ENCODE data around the gene KRTAP20-2. TPM values are rescaled to one million over a fixed set of nuclear protein-coding genes. Genes with fewer than 3 reads are reported as not detected.

KRTAP20-2 gene
- total RNA-seq, 3 donors from 2014 or later: not detected

DNA sequence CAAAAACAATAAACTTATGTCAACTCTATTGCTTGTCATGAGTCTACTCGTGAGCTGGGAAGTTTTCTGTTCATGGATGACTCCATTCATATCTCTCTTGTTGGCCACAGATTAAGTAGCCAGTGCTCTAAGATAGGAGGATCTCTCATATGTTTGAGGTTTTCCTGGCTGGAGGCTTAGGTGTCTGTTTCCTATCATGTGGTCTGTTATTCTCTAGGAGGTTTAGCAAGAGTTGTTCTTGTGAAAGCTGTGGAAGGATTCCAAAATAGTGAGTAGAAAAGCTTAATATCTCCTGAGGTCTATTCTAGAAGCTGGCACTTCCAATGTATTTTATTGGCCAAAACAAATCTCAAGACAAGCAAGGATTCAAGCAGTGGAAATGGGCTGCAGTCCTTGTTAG is 5.8 kb upstream of the KRTAP20-2 start:
- DNase-seq (no peak), ATAC-seq (no peak)
- H3K4me1 Mint-ChIP-seq (ENCODE audit: low read depth): no peaks in the 10 kb centered on the region
- no peaks in the 10 kb centered on the region for H3K27me3 Mint-ChIP-seq (ENCODE audit: low read depth)
- no peaks in the 10 kb centered on the region for H3K36me3 Mint-ChIP-seq (ENCODE audit: insufficient read depth)
- no peak overlapping the region for H3K4me3 Mint-ChIP-seq
- H3K9me3 Mint-ChIP-seq: no peaks in the 10 kb centered on the region

- Mint-ChIP-seq H3K4me3 (no peak overlapping the region), H3K4me1 (ENCODE audit: low read depth) (no peaks in the 10 kb centered on the region), H3K36me3 (ENCODE audit: insufficient read depth) (no peaks in the 10 kb centered on the region), H3K9me3 (no peaks in the 10 kb centered on the region), H3K27me3 (ENCODE audit: low read depth) (no peaks in the 10 kb centered on the region)
- ATAC-seq (no peak), DNase-seq (no peak)
Observed at GRCh38 chr21:30638686-30639085, 3.7 kb downstream of the KRTAP20-2 start.

GRCh38 chr21:30642564-30642963 is 7.6 kb downstream of the KRTAP20-2 start, which contains the start of gene KRTAP20-3:
TSS of gene KRTAP20-3 (plus strand) at chr21:30642864.
- no peak for ATAC-seq
- no peak for DNase-seq
- H3K9me3 Mint-ChIP-seq: peaks cover 10% of the 10 kb centered on the region
- H3K36me3 Mint-ChIP-seq (ENCODE audit: insufficient read depth): no peaks in the 10 kb centered on the region
- H3K4me3 Mint-ChIP-seq: no peak within 1 kb of the TSS
- H3K4me1 Mint-ChIP-seq (ENCODE audit: low read depth): no peaks in the 10 kb centered on the region
- H3K27me3 Mint-ChIP-seq (ENCODE audit: low read depth): no peaks in the 10 kb centered on the region

DNA sequence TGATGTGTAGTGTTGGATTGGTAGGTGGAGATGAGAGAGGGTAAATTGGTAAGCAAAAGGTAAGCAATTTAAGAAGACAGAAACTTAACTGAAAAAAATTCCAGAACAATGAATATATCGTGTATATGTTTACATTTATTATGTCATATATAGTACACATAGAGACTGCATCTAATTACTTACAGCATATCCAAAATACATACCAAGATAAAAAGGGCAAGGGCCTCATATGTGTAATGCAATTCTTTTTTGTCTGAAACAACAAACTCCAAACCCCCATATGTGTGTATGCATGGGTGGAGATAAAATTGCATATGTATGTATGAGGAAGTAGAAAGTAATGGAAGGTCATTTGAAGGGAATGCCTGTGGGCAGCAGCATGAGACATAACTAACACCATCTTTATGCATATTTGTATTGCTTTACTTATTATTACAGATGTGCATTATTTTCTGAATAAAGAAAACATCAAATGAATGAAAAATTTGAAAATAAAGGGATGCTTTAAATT is 12.0 kb downstream of the KRTAP20-2 start:
- peaks cover 3% of the 10 kb centered on the region for H3K27me3 Mint-ChIP-seq (ENCODE audit: low read depth)
- H3K9me3 Mint-ChIP-seq: peaks cover 10% of the 10 kb centered on the region
- H3K4me1 Mint-ChIP-seq (ENCODE audit: low read depth): no peaks in the 10 kb centered on the region
- H3K36me3 Mint-ChIP-seq (ENCODE audit: insufficient read depth): no peaks in the 10 kb centered on the region
- DNase-seq: no peak
- no peak for ATAC-seq
- H3K4me3 Mint-ChIP-seq: no peak overlapping the region

GRCh38 chr21:30652891-30653290 is 17.9 kb downstream of the KRTAP20-2 start:
- H3K4me3 Mint-ChIP-seq: no peak overlapping the region
- no peak for DNase-seq
- H3K27me3 Mint-ChIP-seq (ENCODE audit: low read depth): peaks cover 3% of the 10 kb centered on the region
- no peaks in the 10 kb centered on the region for H3K4me1 Mint-ChIP-seq (ENCODE audit: low read depth)
- no peak for ATAC-seq
- H3K36me3 Mint-ChIP-seq (ENCODE audit: insufficient read depth): no peaks in the 10 kb centered on the region
- no peaks in the 10 kb centered on the region for H3K9me3 Mint-ChIP-seq

- Mint-ChIP-seq H3K9me3 (peaks cover 9% of the 10 kb centered on the region), H3K4me3 (no peak overlapping the region), H3K27me3 (ENCODE audit: low read depth) (no peaks in the 10 kb centered on the region), H3K36me3 (ENCODE audit: insufficient read depth) (no peaks in the 10 kb centered on the region), H3K4me1 (ENCODE audit: low read depth) (no peaks in the 10 kb centered on the region)
- ATAC-seq (no peak), DNase-seq (no peak)
Observed at GRCh38 chr21:30668776-30669175, 33.8 kb downstream of the KRTAP20-2 start.

DNA sequence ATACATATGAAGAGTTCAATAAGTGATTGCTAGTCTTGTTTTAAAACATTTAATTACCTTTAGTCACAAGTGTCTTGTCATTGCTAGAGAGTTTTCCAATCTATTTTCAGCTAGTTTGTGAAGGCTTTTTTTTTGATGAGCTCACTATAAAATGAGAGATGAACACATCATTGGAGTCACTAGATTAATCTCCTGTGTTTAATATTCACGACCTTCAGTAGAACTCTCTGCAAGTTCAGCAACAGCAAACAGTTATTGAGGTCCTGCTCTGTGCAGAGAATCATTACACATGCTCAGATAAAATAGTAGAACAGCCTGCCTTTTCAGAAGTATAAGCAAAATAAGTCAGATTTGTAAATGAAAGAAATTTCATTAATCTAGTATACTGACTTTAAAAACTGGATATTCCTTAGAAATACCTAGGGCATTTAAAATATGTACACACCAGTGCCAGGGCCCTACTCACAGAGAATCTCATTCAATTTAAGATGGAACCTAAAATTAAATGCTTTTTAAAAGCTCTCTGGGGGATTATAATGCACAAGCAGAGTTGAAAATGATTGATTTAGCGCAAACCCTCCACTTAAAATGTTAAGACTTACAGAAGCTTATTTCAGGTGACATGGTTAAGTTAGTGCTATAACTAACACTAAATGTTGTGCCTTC is 38.1 kb downstream of the KRTAP20-2 start:
- DNase-seq: no peak
- no peaks in the 10 kb centered on the region for H3K36me3 Mint-ChIP-seq (ENCODE audit: insufficient read depth)
- no peaks in the 10 kb centered on the region for H3K27me3 Mint-ChIP-seq (ENCODE audit: low read depth)
- H3K4me1 Mint-ChIP-seq (ENCODE audit: low read depth): no peaks in the 10 kb centered on the region
- peaks cover 9% of the 10 kb centered on the region for H3K9me3 Mint-ChIP-seq
- no peak overlapping the region for H3K4me3 Mint-ChIP-seq
- no peak for ATAC-seq

GRCh38 chr21:30674312-30674711 is 39.3 kb downstream of the KRTAP20-2 start:
- ATAC-seq (no peak), DNase-seq (no peak)

DNA sequence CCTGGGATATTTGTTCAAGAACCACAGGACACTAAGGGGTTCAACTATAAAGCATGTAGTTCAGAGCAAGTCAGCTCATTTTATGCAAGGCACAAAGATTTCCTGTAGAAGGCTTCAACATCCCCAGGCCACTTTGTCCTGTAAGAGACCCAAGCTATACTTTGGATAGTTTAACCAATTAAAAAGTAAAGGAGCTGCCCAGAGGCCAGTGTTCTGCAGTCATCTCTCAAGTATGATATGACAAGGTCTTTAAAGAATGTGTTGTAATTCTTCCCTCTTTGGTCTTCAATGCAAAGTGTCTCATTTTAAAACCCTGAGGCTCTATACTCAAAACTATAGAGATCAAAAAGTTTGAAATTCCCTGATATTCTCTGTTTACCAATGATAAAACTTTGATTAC is 41.7 kb downstream of the KRTAP20-2 start:
- no peaks in the 10 kb centered on the region for H3K9me3 Mint-ChIP-seq
- DNase-seq (no peak), ATAC-seq (no peak)
- H3K4me3 Mint-ChIP-seq: no peak overlapping the region
- H3K4me1 Mint-ChIP-seq (ENCODE audit: low read depth): no peaks in the 10 kb centered on the region
- H3K27me3 Mint-ChIP-seq (ENCODE audit: low read depth): no peaks in the 10 kb centered on the region
- H3K36me3 Mint-ChIP-seq (ENCODE audit: insufficient read depth): no peaks in the 10 kb centered on the region

More at GRCh38 chr21:30674312-30674711, 39.3 kb downstream of the KRTAP20-2 start:
- Mint-ChIP-seq H3K4me3 (no peak overlapping the region), H3K36me3 (ENCODE audit: insufficient read depth) (no peaks in the 10 kb centered on the region), H3K9me3 (peaks cover 9% of the 10 kb centered on the region), H3K27me3 (ENCODE audit: low read depth) (no peaks in the 10 kb centered on the region), H3K4me1 (ENCODE audit: low read depth) (no peaks in the 10 kb centered on the region)

DNA sequence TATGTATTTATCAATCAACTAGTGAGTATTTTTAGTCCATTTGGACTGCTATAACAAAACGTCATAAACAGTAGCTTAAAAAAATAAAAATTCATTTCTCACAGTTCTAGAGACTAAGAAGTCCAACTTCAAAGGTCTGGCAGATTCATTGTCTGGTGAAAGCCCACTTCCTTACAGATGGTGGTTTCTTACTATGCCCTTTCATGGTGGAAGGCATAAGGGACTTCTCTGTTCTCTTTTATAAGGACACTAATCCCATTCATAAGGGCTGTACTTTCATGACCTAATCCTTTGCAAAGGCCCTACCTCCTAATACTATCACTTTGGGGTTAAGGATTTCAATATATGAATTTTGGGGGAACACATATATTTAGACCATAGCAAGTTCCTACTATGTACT is 45.6 kb downstream of the KRTAP20-2 start:
- no peak overlapping the region for H3K4me3 Mint-ChIP-seq
- H3K27me3 Mint-ChIP-seq (ENCODE audit: low read depth): no peaks in the 10 kb centered on the region
- H3K9me3 Mint-ChIP-seq: peaks cover 3% of the 10 kb centered on the region
- no peak for ATAC-seq
- H3K36me3 Mint-ChIP-seq (ENCODE audit: insufficient read depth): no peaks in the 10 kb centered on the region
- no peak for DNase-seq
- no peaks in the 10 kb centered on the region for H3K4me1 Mint-ChIP-seq (ENCODE audit: low read depth)

DNA sequence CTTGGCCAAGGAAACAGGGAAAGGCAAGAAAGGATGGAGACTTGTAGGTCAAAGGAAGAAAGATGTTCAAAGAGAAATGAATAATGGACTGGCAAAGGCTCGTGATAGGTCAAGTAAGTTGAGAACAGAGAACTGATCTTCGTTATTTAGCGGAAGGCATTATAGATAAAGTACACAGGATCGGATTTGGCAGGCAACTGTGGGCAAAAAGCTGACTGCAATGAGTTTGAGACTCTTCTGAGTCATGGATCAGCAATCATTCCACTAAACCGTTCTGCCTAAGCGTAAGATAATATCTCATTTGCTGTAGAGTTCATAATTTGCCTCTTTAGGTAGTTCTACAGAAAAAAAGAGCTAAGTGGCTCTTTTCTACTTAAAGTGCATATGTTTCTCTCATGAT is 49.5 kb downstream of the KRTAP20-2 start:
- ATAC-seq: no peak
- Mint-ChIP-seq H3K27me3 (ENCODE audit: low read depth) (no peaks in the 10 kb centered on the region), H3K4me1 (ENCODE audit: low read depth) (no peaks in the 10 kb centered on the region), H3K4me3 (no peak overlapping the region), H3K36me3 (ENCODE audit: insufficient read depth) (no peaks in the 10 kb centered on the region), H3K9me3 (peaks cover 3% of the 10 kb centered on the region)
- DNase-seq: no peak

Other genes with a start within 250 kb of the KRTAP20-2 start
- not detected for gene KRTAP13-1, start 239.2 kb upstream of the KRTAP20-2 start, total RNA-seq
- gene KRTAP13-3, start 209.3 kb upstream of the KRTAP20-2 start, total RNA-seq: not detected
- gene KRTAP13-4, start 205.0 kb upstream of the KRTAP20-2 start, total RNA-seq: not detected
- gene KRTAP15-1, start 194.9 kb upstream of the KRTAP20-2 start, total RNA-seq: not detected
- not detected for gene KRTAP19-1, start 154.8 kb upstream of the KRTAP20-2 start, total RNA-seq
- gene KRTAP19-2, start 147.8 kb upstream of the KRTAP20-2 start, total RNA-seq: not detected
- not detected for gene KRTAP19-3, start 143.2 kb upstream of the KRTAP20-2 start, total RNA-seq
- not detected for gene KRTAP19-4, start 138.0 kb upstream of the KRTAP20-2 start, total RNA-seq
- not detected for gene KRTAP19-5, start 133.1 kb upstream of the KRTAP20-2 start, total RNA-seq
- gene KRTAP19-6, start 93.3 kb upstream of the KRTAP20-2 start, total RNA-seq: not detected
- not detected for gene KRTAP19-7, start 73.9 kb upstream of the KRTAP20-2 start, total RNA-seq
- not detected for gene KRTAP22-2, start 44.8 kb upstream of the KRTAP20-2 start, total RNA-seq
- not detected for gene KRTAP6-3, start 42.8 kb upstream of the KRTAP20-2 start, total RNA-seq
- gene KRTAP6-2, start 36.3 kb upstream of the KRTAP20-2 start, total RNA-seq: not detected
- not detected for gene KRTAP22-1, start 34.1 kb upstream of the KRTAP20-2 start, total RNA-seq
- not detected for gene KRTAP6-1, start 21.3 kb upstream of the KRTAP20-2 start, total RNA-seq
- gene KRTAP20-1, start 18.8 kb upstream of the KRTAP20-2 start, total RNA-seq: not detected
- not detected for gene KRTAP20-4, start 14.6 kb upstream of the KRTAP20-2 start, total RNA-seq
- gene KRTAP20-3, start 7.7 kb downstream of the KRTAP20-2 start, total RNA-seq: not detected
- not detected for gene KRTAP21-3, start 83.6 kb downstream of the KRTAP20-2 start, total RNA-seq
- gene KRTAP21-2, start 112.1 kb downstream of the KRTAP20-2 start, total RNA-seq: not detected
- not detected for gene KRTAP21-1, start 120.2 kb downstream of the KRTAP20-2 start, total RNA-seq
- gene KRTAP8-1, start 178.1 kb downstream of the KRTAP20-2 start, total RNA-seq: not detected
- gene KRTAP7-1, start 194.6 kb downstream of the KRTAP20-2 start, total RNA-seq: not detected
- gene KRTAP11-1, start 246.4 kb downstream of the KRTAP20-2 start, total RNA-seq: not detected

Measured in activated T-cell treated with anti-CD3 and anti-CD28 coated beads, Interleukin-2, amount 50 U/mL, for 4 hours (primary cell).